Body of pancreas (tissue), 4 donors: ENCODE measurements around the gene FCHSD2. TPM values are rescaled to one million over a fixed set of nuclear protein-coding genes. Genes with fewer than 3 reads are reported as not detected.
A peak's percentile ranks its signal among the peaks of the same experiment; 100 is the strongest.

Experiments used
- ATAC-seq: fragments of 150-250 bp; one replicate; pipeline ENCODE4 v1.9.1; 2016
- DNase-seq, 4 donors: peaks; one replicate each; pipeline ENCODE4 v3.0.0-alpha.2; 2019
- H3K27ac ChIP-seq, 4 donors: fragments of 200-600 bp; sonication (generic); 1 replicate in 3 of 4; 2 replicates in 1 of 4; pipeline versions ENCODE4 v1.5.1 to v1.6.1; 2016 to 2019; ENCODE audit warnings: mild to moderate bottlenecking in 1 of 4, mixed read lengths in 1 of 4, moderate library complexity in 1 of 4
- H3K27me3 ChIP-seq, 2 donors: fragments of 200-600 bp; sonication (generic); one replicate each; pipeline ENCODE4 v1.6.0; 2016; ENCODE audit warnings: mild to moderate bottlenecking in 1 of 2
- H3K36me3 ChIP-seq, 2 donors: fragments of 200-600 bp; sonication (generic); replicated peaks in 1 of 2; 2 replicates each; pipeline ENCODE4 v1.5.1; 2016; ENCODE audit warnings: low read depth in 2 of 2; ENCODE audit not compliant: insufficient read depth in 1 of 2
- H3K4me1 ChIP-seq: fragments of 200-600 bp; sonication (generic); one replicate; pipeline ENCODE4 v1.6.0; 2016
- H3K4me3 ChIP-seq, 2 donors: fragments of 200-600 bp; sonication (generic); 1 replicate in 1 of 2; 2 replicates in 1 of 2; pipeline ENCODE4 v1.5.1; 2016 to 2019
- H3K9me3 ChIP-seq, 3 donors: fragments of 200-600 bp; sonication (generic); 1 replicate in 2 of 3; 2 replicates in 1 of 3; pipeline ENCODE4 v1.5.1; 2016
- CTCF ChIP-seq, 7 experiments: fragments of 450-650 bp in 4 of 7; fragments of 200-600 bp in 3 of 7; sonication (generic) in 3 of 7; IDR thresholded peaks; one replicate each; pipeline ENCODE4 v1.5.1; 2016 to 2019; ENCODE audit warnings: antibody characterized with exemption in 7 of 7
- POLR2A ChIP-seq, 3 donors: fragments of 450-650 bp; IDR thresholded peaks; one replicate each; pipeline ENCODE4 v1.6.1; 2016; ENCODE audit warnings: antibody characterized with exemption in 3 of 3, mild to moderate bottlenecking in 2 of 3
- WGBS, 2 donors: methylation state at CpG; one replicate each; pipeline ENCODE4 v1.1.5; 2017; 5-methylcytosine and 5-hydroxymethylcytosine counted together
- intact Hi-C: fragments of 100-400 bp; cut with DNase I; formaldehyde crosslinking; loops from one replicate; pipeline ENCODE4 v1.15.1; 2023
- total RNA-seq, 2 donors: library from RNA; depleted of rRNA; stranded (reverse); fragments of >200 nt; gene quantifications; one replicate each; pipeline ENCODE4 v1.1.0, GENCODE V29; 2016

The FCHSD2 gene
- total RNA-seq, 2 donors from 2014 or later: 7.3 to 8.0 TPM

- no peak for ATAC-seq
- WGBS, 2 donors: 82 to 93% methylated on average over 4 of the region's 4 CpGs
- no peaks in the 10 kb centered on the region for H3K9me3 ChIP-seq
Measured at GRCh38 chr11:72851726-72852125, 290.4 kb downstream of the FCHSD2 start.

GRCh38 chr11:72850832-72851231 lies 291.3 kb downstream of the FCHSD2 start:
- TF ChIP-seq CTCF (IDR thresholded peaks at IDR 0.05) (no peak), POLR2A (IDR thresholded peaks at IDR 0.05) (no peak)
- no peak overlapping the region for H3K4me3 ChIP-seq
- WGBS, 2 donors: 81 to 98% methylated on average over 3 of the region's 3 CpGs
- no peaks in the 10 kb centered on the region for H3K9me3 ChIP-seq
- no peaks in the 10 kb centered on the region for H3K4me1 ChIP-seq
- DNase-seq: no peak
- H3K27me3 ChIP-seq: no peaks in the 10 kb centered on the region
- H3K27ac ChIP-seq: no peak overlapping the region
- intact Hi-C loops: no loop called here
- no peak for ATAC-seq
- H3K36me3 ChIP-seq: no peaks in the 10 kb centered on the region

More at GRCh38 chr11:72851726-72852125, 290.4 kb downstream of the FCHSD2 start:
- TF ChIP-seq CTCF (IDR thresholded peaks at IDR 0.05): no peak
- no peak for TF ChIP-seq POLR2A (IDR thresholded peaks at IDR 0.05)
- no peak for DNase-seq
- intact Hi-C loops: no loop called here
- Histone ChIP-seq H3K4me1 (peaks cover 2% of the 10 kb centered on the region), H3K36me3 (no peaks in the 10 kb centered on the region), H3K4me3 (no peak overlapping the region), H3K27me3 (no peaks in the 10 kb centered on the region), H3K27ac (no peak overlapping the region)

- DNase-seq (peak in 1 of 4 donors; percentile 46), ATAC-seq (no peak)
- H3K27ac ChIP-seq: no peak overlapping the region
- H3K9me3 ChIP-seq: no peaks in the 10 kb centered on the region
- H3K4me3 ChIP-seq: no peak overlapping the region
- intact Hi-C loops: no loop called here
- no peaks in the 10 kb centered on the region for H3K36me3 ChIP-seq
- H3K27me3 ChIP-seq: no peaks in the 10 kb centered on the region
- TF ChIP-seq POLR2A (IDR thresholded peaks at IDR 0.05) (no peak), CTCF (IDR thresholded peaks at IDR 0.05) (peak; percentile 10 to 52 (median 44))
- WGBS, 2 donors: 76 to 81% methylated on average over 6 of the region's 6 CpGs
- no peaks in the 10 kb centered on the region for H3K4me1 ChIP-seq
Measured at GRCh38 chr11:72848846-72849466, 293.2 kb downstream of the FCHSD2 start.

GRCh38 chr11:72844356-72844755 lies 297.8 kb downstream of the FCHSD2 start:
- Histone ChIP-seq H3K4me3 (no peak overlapping the region), H3K4me1 (no peaks in the 10 kb centered on the region), H3K9me3 (no peaks in the 10 kb centered on the region), H3K27me3 (no peaks in the 10 kb centered on the region), H3K36me3 (no peaks in the 10 kb centered on the region), H3K27ac (no peak overlapping the region)
- intact Hi-C loops: no loop called here
- WGBS, 2 donors: 69 to 80% methylated on average over 4 of the region's 4 CpGs
- TF ChIP-seq CTCF (IDR thresholded peaks at IDR 0.05): no peak
- TF ChIP-seq POLR2A (IDR thresholded peaks at IDR 0.05): no peak
- ATAC-seq (no peak), DNase-seq (no peak)
